ENCODE data around the gene LAMA2.

Gene LAMA2

DNA sequence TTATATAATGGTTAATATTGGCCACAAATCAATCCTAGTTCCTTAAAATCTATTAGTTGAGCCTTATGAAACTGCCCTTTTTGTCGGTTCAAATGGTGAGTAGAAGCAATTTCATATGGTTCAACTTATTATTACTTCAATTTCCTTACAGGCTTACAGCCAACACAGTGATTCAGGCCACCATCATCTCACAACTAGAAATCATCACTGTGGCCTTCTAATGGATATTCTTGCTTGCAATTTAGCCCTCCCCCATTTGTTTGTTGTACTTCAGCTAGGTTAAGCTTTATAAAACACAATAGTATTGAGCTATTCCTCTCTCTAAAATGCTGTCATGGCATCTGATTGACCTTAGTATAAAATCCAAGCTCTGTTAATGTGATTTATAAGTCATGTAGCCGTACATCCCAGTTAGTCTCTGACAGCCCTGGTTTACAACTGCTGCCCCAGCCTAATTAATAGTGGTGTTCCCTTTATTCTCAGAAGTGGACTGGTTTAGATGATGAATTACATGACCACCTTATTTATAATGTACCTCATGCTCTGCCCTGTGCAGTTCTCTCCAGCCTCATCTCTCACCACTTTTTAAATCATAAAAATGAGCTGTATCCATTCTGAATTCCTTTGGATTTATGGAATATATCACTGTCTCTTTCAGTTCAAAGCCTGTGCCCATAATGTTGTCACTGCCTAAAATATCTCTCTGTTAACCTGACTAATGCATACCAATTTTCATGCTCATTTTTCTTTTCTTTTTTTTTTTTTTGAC lies 36.7 kb downstream of the LAMA2 start:
- DNase-seq, result no peak

DNA sequence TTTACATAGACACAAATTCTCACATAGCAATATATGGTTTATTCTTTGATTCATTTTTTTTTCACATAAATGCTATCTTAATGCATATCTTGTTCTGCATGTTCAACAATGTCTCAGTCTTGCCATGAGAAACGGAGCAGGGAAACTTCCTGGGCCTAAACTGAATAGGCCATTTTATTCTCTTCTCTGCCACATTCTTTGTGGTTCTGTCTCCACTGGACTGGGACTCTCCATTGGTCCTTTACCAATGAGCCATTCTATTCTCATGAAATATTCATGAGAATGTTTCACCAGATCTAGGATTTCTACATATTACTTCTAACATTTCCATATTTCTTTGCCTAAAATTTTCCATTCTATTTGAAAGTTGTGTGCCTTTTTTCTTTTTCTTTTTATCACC lies 42.8 kb downstream of the LAMA2 start:
- no peak for DNase-seq

DNA sequence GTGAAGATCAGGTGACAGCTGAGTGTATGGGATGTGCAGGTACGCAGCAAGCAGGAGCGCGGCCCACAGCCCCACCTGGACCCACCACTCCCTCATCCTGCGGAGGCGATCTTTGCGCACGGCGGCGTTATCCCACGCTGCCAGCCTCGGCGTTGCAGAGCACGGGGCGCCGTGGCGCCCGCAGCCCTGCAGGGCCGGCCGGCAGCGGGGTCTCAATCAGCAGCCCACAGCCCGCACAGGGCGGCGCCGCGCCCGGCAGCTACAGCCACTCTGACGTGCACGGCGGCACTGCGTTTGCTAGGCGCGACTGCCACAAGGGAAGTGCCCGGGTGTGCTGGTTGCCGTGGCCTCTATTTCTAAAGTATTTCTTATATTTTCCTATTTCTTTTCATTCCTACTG lies 46.9 kb downstream of the LAMA2 start:
- no peak for DNase-seq

DNA sequence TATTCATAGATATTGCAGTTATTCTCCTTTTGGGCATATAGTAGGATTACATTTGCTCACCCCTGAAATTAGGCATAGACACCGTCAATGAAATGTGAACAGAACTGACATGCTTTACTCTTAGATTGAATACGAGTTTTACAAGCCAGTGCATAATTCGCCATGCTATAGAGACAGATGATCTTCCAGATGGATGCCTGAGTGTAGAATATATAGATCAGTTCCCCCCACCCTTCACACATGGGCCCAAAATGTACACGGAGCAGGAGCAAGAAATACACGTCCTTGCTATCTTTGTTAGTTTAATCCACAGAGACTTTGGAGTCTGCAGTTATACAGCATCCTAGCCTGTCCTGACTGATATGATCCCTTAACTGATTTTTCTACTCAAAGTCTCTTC lies 47.4 kb downstream of the LAMA2 start:
- no peak for DNase-seq

DNA sequence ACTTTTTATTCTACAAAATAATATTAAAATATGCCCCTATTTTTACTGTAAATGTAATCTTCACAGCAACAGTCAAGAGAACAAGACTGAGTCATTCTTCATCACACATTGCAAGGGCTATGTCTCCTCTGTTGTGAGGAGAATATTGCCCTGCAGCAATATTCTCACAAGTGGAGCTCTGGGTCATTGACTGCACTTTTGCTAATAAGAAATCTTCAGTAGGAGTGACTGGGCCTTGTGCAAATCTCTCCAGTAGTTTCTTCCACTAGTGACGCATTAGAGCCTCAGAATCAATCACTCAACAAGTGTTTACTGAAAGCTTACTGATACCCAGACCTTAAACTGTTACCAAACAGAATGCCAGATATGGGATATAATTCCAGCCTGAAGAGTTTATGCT lies 49.1 kb downstream of the LAMA2 start:
- no peak for DNase-seq

DNA sequence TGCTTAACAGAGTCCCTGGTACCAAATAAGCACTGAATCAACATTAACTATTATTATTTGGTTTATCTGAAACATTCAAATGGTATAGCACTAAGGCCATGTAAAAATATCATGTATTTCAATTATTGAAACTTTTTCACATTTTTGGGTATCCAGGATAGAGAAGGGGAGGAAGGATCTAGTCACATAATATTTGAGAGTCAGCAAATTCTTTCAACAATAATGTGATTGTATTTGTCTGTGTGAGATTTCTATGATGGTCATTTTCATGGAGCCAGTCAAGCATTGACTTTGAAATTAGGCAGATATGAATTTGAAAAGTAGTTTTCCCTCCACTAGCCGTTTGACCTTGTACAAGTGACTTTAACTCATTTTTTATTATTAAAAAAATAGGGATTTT lies 67.9 kb downstream of the LAMA2 start:
- DNase-seq, result no peak

DNA sequence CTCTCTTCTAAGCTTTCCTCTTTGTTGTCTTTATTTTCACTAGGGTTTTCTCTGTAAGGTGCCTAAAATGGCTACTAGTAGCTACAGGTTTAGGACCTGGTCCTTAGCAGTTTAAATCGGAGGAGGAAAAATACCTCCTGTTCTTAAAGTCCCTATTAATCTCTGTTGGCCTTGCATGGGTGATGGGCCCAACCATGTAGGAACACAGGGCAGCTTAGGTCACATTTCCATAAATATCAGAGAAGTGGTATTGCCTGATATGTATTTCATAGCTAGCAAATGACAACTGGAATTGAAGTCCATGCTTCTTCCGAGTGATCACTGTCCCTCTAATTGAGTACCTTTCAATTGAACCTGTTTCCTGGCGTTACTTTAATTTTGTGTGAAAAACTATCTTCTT lies 70.0 kb downstream of the LAMA2 start:
- DNase-seq, result no peak

DNA sequence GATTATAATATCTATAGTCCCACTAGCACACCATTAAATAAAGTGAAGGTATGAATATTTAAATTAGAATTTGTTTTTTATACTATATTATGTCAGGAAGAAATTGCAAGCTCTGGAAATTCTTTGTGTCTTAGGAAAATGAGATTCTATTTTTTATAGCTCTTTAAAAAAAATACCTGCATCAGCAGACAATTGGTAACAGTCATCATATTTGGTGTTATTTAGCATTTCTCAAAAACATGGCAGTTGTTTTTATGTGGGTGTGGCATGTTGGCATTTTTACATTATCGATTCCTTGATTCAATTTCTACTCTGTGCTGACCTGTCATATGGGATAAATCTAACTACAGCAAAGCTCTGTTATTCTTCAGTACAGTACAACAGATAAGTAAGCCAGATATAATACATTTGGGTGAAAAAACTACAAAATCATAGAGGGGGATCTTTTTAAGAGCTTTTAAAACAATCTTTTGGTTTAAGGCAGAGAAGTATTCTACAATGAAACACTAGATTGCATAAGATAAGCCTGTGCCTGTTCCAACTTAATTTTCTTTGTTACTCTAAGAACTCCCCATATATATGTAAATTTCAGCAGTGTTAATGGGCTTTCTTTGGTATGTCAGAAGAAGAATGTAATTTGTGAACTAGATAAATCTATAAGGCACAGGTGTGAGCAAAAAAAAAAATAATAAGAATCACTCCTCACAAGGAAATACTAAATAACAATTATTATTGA lies 71.5 kb downstream of the LAMA2 start:
- no peak for DNase-seq

DNA sequence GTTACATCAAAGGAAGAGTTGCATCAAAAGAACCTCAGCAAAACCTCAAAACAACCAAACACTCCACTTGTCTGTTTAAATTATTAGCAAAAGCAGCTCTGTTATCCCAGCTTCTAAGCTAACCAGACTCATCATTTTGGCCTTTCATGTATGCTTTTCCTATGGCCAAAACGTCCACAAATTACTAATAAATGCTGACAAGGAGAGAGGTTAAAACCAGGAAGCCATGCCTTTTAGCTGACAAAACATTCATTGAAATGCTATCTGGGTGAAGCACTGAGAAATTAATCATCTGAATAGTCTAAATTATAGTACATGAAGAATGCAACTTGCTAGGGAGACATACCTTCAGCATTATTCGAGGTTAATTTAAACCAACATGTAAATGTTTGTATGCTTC lies 80.6 kb downstream of the LAMA2 start:
- no peak for DNase-seq

DNA sequence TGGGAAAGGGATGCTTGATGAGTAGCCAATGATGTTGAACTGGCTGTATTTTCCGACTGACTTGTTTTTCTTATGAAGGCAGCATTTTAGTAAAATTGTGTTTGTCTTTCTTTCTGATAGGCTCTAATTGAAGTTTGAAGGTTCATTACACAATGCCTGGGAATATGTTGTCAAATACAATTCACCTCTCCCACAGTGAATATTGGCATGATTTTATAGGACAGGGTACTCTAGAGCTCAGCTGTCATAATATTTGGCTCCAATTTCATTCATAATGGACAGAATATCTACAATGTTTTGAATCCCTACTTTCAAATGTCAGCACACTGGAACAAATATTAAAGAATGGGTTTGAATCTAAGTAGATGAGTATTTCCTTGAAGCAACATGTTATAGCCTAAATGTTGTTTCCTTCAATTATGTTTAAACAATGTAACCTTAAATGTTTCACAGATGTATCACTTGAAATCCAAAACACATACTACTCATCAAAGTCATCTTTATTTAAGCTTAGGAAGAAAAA lies 81.4 kb downstream of the LAMA2 start:
- no peak for DNase-seq

DNA sequence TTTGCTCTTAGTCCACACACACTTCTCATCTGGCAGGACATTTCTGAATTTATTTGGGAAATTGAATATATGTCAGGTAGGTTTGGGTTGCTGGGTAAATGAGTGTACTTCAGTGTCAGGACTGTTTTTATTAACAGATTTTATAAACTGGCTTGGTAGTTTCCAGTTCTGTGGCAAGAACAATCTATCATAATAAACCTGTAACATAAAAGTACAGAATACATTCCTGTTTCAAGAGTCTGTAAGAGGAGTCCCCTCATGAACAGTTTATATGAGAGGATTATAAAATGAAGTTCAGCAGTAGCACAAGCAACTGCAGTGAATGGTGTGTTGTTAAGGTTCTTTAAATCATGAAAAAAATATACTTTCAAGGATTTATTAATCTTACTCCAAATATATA lies 81.8 kb downstream of the LAMA2 start:
- no peak for DNase-seq

DNA sequence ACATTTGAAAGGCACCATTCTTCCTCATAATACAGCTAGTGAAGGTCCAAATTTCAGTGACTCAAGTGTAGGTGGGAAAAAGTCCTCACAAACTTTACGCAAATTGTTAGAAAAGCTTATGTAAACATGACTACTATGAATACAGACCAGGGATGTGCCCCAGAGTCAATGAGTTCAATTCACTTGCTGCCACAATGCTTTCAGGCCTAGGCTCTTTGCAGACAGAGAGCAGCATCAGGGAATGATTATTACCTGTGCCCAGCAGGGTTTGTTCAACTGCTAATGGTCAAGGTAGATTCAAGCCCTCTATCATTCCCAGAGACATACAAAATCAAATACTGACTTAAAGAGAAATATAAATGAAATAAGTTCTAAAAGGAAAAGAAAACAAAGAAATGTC lies 84.0 kb downstream of the LAMA2 start:
- no peak for DNase-seq

DNA sequence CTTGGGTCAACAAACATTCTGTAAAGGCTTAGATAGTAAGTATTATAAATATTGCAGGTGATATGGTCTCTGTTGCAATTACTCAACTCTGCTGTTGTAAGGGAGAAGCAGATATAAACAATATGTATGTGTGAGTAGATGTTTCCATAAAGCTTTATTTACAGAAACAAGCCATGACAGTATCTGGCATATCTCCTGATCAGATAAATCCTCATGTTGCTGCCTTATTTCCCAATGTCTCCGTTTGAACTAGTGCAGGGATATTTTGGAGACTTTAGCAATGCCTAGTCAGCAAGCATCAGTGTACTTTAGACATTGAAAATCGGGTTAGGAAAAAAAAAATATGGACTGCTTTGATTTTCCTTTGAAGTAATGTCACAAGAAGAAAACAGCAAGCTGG lies 96.1 kb downstream of the LAMA2 start:
- no peak for DNase-seq

DNA sequence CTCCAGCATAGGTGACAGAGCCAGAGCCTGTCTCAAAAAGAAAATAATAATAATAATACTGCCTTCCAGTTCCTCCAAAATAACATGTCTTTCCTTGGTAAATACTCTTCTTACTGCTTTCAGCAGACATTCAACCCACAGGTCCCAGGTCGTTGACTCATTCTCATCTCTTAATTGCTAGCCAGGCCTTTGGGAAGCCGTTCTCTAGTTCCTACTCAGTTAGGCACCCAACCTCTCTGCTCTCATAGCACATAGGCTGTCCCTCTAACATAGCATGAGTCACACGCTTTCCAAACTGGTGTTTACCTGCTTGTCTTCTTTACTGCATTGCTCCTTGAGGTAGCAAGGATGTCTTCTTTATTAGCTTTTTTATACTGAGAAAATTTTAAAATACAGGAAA lies 98.8 kb downstream of the LAMA2 start:
- DNase-seq, result no peak

DNA sequence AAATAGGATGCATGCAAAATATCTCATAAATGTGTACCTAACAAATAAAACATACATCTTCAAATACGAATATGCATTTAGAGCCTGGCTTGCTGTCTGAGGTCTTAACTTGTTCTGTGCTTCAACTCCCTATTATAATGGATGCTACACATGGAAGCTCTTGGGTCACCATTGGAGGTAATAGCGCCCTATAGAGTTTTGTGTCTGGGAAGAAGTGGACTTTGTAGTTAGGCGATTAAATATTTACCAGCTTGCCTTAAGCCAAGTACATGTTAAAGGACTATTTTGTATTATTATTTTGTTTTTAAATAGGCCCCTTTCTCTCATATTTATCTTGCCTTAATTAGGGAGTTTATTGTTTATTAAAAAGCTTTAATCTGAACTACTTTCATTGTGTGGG lies 107.4 kb downstream of the LAMA2 start:
- DNase-seq, result no peak

DNA sequence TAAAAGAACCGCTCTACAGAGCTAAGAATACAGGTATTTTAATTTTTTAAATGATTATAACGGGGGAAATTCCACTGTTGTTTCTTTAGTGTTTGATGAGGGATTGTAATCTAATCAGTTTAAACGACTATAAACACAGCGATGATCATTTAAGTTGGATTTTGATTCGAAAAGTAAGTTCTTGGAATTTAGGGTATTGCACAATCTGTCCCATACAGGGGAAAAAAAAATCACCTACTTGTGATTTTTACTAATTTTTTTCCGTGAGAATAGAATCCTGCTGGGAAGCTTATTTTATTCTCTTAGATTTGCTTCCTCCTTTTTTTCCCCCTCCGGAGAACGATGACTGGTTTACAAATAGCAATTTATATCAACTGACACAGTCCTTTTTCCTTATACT lies 108.0 kb downstream of the LAMA2 start:
- no peak for DNase-seq

DNA sequence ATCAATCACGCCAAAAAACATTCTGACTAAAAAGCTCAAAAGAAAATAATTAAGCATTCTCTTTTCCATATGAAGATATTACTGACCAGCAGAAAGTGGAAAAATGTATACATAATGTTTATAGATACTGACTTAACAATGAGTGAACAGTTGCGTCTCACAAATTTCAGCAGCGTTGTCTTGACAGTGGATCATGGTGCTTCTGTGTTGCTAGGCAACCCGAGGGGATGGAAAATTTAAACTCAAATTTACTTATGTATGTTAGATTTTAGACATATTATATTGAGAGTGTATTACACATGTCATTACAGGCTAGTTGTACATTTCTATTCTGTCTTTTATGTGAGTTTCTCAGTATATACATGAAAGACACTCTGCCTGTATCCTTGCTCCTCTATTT lies 110.2 kb downstream of the LAMA2 start:
- DNase-seq, result no peak

DNA sequence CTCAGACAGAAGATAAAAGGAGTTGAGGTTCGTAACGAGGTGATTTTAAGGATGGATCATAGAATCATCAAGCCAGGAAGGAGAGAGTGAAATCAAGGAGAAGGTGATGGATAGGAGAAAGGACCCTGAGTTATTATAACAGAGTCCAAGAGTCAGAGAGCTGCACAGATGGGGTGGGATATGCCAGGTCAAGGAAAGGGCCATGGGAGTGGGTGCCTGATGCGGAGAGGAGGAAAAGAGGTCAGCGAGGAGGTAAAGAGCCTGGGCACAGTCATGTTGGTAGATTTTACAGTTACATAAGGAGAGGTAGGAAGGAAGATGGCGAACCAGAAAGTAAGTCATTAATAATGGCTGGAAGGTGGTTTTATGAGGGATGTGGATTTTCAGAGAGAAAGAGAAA lies 114.9 kb downstream of the LAMA2 start:
- no peak for DNase-seq

DNA sequence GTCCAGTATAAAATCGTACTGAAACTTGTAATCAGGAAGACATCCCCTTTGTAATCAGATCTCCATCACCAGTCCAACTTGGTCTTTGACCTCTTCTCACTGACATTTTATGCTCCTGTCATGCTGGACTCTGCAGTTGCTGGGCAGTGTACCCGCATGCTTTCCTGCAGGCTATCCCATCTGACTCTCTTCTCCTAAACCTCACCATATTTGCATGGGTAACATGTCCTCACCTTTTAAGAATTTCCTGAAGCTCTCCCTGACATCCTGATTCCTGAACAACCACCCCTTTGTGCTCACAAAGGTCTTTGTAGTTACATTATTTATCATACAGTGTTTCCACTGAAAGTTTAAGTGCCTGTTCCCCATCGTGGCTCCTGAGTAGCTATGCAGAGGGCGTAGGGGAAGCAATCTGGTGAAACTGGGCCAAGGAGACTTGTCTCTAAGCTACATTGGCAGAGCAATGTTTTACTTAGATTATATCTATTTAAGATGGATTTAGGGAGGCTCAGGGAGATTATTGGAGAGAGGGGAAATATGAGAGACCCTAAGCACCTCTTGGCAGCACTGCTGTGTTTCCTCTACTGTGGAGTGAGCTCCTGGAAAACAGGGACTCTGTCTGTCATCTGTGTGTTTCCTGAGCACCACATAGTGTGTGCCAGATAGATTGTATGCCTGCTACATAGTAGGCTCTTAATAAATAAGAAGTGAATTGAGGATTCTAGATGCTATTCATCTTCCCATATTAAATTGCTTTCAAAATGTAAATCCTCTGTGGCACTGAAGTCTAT lies 124.0 kb downstream of the LAMA2 start:
- no peak for DNase-seq

DNA sequence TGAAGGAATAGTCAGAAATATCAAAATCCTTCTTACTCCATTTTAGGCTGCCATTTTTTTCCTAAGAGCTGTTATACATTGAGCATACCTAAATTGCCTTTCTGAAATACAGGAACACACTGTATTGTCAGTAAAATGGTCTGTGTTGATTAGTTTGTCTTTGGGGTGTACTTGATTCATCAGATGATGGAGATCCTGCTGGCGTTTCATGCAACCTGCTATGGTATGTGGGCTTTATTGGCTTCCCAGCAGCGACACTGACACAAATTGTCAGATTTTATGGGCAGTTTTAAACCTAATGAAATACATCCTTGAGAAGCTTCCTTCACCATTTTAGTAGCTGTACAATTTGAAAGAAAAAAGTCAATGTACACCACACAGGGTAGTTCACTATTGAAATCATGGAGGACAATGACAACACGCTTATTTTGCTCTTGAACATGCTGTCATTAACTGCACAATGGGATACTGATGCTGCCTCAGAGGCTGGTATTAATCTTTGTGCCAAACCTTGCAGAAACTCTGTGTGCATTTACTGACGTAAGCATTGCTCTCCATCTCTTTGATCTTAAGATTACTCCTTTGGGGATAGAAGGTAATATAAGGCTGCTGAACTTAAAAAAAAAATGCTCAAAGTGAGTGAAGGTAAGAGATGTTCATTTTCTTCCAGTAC lies 124.9 kb downstream of the LAMA2 start:
- DNase-seq, result no peak

DNA sequence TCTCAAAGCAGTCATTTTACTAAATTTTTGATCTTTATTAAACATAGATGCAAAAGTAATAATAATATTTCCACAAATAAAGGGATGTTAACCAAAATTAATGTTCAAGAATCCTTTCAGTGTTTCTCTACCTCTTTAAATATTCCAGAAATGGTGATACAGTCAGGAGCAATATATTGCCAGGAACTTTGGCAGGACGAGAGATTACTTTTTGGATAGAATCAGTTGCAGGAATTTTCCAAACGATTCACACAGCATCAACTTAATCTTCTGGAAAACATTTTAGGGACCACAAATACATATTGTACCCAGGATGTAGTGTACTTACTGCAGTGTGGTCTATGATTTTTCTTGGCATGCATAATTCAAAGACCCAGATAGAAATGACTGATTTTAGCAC lies 125.7 kb downstream of the LAMA2 start:
- DNase-seq, result no peak

DNA sequence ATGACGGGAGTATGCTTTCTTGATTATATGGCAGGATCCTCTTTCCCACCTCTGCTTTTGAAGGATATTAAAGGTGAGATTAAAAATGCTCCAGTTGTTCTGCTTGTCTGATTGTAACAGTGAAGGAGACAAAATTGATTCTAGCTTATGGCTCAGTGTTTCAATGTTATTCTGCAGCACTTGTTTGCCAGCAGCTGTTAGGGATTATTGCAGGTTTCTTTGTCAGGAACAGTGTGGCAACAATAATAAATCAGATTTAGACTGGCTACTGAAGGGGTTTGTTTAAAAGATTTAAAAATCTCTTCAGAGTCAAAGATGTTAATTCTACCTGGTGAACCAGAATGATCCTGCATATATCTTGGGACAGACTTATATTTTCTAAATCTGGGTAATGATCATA lies 126.9 kb downstream of the LAMA2 start:
- no peak for DNase-seq

DNA sequence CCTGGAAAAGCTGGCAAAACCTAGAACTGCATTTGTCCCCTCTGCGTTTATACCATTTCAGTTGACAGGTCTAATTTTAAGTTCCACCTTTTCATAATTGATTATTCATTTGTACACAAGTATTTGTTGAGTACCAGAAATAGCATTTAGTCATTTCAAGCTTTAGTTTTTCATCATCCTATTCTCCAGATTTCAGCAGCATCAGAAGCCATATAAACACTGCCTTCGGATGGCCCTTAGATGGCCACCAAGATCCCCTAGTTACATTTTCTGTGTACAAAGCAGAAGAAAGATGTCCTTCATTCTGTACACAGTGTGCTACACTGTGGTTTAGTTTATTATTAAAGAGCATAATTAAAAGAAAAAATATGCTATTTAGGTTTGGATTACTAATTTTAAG lies 131.4 kb downstream of the LAMA2 start:
- DNase-seq, result no peak

Measured in NCI-H1436 treated with DMSO at 0.1 percent for 48 hours (cell line).